ENCODE measurements around the gene DAB2. TPM values are rescaled to one million over a fixed set of nuclear protein-coding genes. Genes with fewer than 3 reads are reported as not detected.

The DAB2 gene
- total RNA-seq, 8 experiments from 2014 or later = 1.0 to 105 (median 36.9) TPM

DNA sequence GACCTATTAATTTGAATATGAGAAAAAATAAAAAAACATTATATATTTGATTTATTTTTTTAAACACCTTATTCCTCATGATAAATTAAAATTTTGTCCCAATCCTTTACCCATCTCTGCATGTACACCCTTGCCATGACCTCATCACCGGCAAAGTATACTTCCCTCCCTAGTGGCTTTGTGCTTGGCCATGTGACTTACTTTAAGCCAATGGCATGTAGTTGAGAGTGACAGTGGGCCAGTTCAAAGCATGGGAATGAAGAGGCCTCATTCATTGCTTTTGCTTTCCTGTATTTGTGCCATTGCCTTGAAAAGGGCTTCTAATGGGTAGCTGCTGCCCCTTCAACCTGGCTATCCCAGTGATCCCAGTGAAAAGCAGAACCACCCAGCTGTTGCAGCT, 91.7 kb downstream of the DAB2 start:
- in situ Hi-C loops (cut with MboI; ENCODE audit: low pct_unique_long_range_greater_than_20kb in 2 of 9, low sequenced_read_pairs in 9 of 9, unreplicated experiment in 9 of 9) = no loop called here
- WGBS, 10 experiments = 75 to 100% (median 100%) methylated on average over 1 of the region's 1 CpG; no CpG with 5 or more reads in 1 of the 10 experiments
- no peak for ATAC-seq (replicated peaks in 6 of 8)
- H3K4me3 ChIP-seq = no peak overlapping the region
- H3K27ac ChIP-seq = no peak overlapping the region
- H3K4me1 ChIP-seq (replicated peaks in 1 of 2) = no peaks in the 10 kb centered on the region

DNA sequence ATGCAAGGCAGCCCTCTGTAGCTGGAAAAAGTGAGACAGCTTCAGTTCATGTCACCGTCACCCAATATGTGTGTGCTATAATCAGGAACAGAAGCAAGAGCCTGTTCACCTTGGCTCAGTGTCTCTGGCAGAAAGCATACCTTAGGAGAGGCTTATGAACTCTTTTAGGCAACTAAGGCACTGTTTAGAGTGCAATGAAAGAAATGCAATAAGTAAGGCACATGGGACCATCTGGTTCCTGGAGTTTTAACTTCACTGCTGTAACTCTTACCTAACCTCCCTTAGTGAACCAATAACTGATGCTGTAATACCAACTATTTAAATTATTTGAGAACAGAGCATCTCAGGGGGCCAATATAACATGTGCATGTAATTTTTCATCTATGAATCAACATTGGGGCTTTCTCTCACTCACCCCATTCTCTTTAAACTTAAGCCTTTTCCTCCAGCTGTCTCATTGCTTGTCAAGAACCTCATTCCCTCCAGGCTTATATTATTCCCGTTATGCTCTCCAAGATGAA, 92.9 kb downstream of the DAB2 start:
- in situ Hi-C loops (cut with MboI; ENCODE audit: low pct_unique_long_range_greater_than_20kb in 2 of 9, low sequenced_read_pairs in 9 of 9, unreplicated experiment in 9 of 9) = no loop called here
- Histone ChIP-seq H3K27ac (no peak overlapping the region), H3K4me3 (no peak overlapping the region), H3K4me1 (replicated peaks in 1 of 2) (no peaks in the 10 kb centered on the region)
- ATAC-seq (replicated peaks in 6 of 8) = no peak
- 0 to 100% (median 85%) methylated on average over 1 to 2 of the region's 2 CpGs for WGBS, 10 experiments

DNA sequence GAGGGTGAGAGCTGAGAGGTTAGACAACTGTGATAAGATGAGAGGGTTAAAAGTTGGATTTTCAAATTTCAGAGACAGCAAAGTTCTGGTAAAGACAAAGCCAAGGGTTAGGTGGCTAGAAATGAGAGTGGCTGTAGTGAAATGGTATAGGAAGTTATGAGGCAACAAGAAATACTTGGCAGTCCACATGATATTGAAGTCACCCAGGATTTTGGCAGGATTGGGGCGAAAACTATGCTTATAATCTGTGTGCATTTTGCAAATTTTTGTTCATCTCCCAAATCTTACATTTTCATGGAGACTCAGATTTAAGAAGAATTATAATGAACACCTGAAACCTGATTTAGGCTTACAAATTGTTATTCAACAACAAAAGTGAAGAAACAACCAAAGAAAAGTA, 96.0 kb downstream of the DAB2 start:
- Histone ChIP-seq H3K4me1 (replicated peaks in 1 of 2) (no peaks in the 10 kb centered on the region), H3K27ac (no peak overlapping the region), H3K4me3 (no peak overlapping the region)
- WGBS, 10 experiments = 13 to 100% (median 78%) methylated on average over 1 of the region's 1 CpG
- in situ Hi-C loops (cut with MboI; ENCODE audit: low pct_unique_long_range_greater_than_20kb in 2 of 9, low sequenced_read_pairs in 9 of 9, unreplicated experiment in 9 of 9) = no loop called here
- no peak for ATAC-seq (replicated peaks in 6 of 8)

DNA sequence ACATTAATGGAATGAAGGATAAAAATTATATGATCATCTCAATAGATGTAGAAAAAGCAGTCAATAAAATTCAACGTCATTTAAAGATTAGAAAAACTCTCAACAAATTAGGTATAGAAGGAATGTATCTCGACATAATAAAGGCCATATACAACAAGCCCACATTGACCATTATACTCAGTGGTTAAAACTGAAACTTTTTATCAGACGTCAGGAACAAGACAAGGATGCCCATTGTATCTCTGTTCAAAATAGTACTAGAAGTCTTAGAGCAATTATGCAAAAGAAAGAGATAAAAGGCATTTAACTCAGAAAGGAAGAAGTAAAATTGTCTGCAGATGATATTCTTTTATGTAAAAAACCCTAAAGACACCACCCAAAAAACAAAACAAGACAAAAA, 101.2 kb downstream of the DAB2 start:
- no peak for ATAC-seq (replicated peaks in 6 of 8)
- 9 to 81% (median 65%) methylated on average over 3 of the region's 3 CpGs; no CpG with 5 or more reads in 1 of the 10 experiments for WGBS, 10 experiments
- no peaks in the 10 kb centered on the region for H3K4me1 ChIP-seq (replicated peaks in 1 of 2)
- H3K27ac ChIP-seq = no peak overlapping the region
- in situ Hi-C loops (cut with MboI; ENCODE audit: low pct_unique_long_range_greater_than_20kb in 2 of 9, low sequenced_read_pairs in 9 of 9, unreplicated experiment in 9 of 9) = no loop called here
- no peak overlapping the region for H3K4me3 ChIP-seq

Other genes with a start within 250 kb of the DAB2 start
- 10 to 100 TPM in 2 of 8 experiments, 1 to 10 TPM in 2, under 1 TPM in 3, not detected in 1; under 0.01 to 16.7 (median 1.1) TPM for gene FYB1, start 205.4 kb downstream of the DAB2 start, total RNA-seq
- not detected for gene C9, start 60.5 kb downstream of the DAB2 start, total RNA-seq

Measured in motor neuron (in vitro differentiated cells).